HepG2 (cell line): ENCODE data around the gene FIBP. TPM values are rescaled to one million over a fixed set of nuclear protein-coding genes. Genes with fewer than 3 reads are reported as not detected.

ENCODE experiments used
- ARNT2 ChIP-seq: sonication (generic); formaldehyde crosslinking; IDR thresholded peaks from 2 replicates; pipeline ENCODE4 v1.8.0; 2022; ENCODE audit warnings: mild to moderate bottlenecking, low read depth, missing genetic modification reagents, moderate library complexity
- ELF3 ChIP-seq: IDR thresholded peaks from 2 replicates; pipeline ENCODE4 v1.6.1; 2016; ENCODE audit warnings: missing genetic modification reagents, missing compliant biosample characterization
- ESRRA ChIP-seq: sonication (generic); formaldehyde crosslinking; IDR thresholded peaks from 2 replicates; pipeline ENCODE4 v1.5.1; 2020; ENCODE audit warnings: mild to moderate bottlenecking, low read depth, missing genetic modification reagents
- GMEB1 ChIP-seq: sonication (generic); formaldehyde crosslinking; IDR thresholded peaks from 2 replicates; pipeline ENCODE4 v1.5.1; 2020; ENCODE audit warnings: missing genetic modification reagents, mild to moderate bottlenecking, borderline replicate concordance
- HNF1A ChIP-seq, 2 experiments: sonication (generic) in 1 of 2; formaldehyde crosslinking in 1 of 2; IDR thresholded peaks; 2 replicates each; pipeline versions ENCODE4 v1.4.0 to v1.6.1; 2016 to 2020; ENCODE audit warnings: borderline replicate concordance in 1 of 2, low read depth in 1 of 2, mild to moderate bottlenecking in 1 of 2, missing genetic modification reagents in 1 of 2
- JARID2 ChIP-seq: sonication (generic); formaldehyde crosslinking; IDR thresholded peaks from 2 replicates; pipeline ENCODE4 v1.8.1; 2023; ENCODE audit warnings: missing genetic modification reagents, inconsistent platforms; ENCODE audit not compliant: insufficient replicate concordance
- KDM5A ChIP-seq: fragments of 200-600 bp; sonication (generic); IDR thresholded peaks from 2 replicates; pipeline ENCODE4 v1.7.0; 2018; ENCODE audit warnings: antibody characterized with exemption, mild to moderate bottlenecking, low read length, borderline replicate concordance
- MIER2 ChIP-seq: IDR thresholded peaks from 2 replicates; pipeline ENCODE4 v1.6.1; 2016; ENCODE audit warnings: missing biosample characterization, missing genetic modification reagents
- MTF1 ChIP-seq: sonication (generic); formaldehyde crosslinking; IDR thresholded peaks from 2 replicates; pipeline ENCODE4 v1.5.0; 2020; ENCODE audit warnings: missing genetic modification reagents
- NFKB2 ChIP-seq: sonication (generic); formaldehyde crosslinking; IDR thresholded peaks from 2 replicates; pipeline ENCODE4 v1.4.0; 2020; ENCODE audit warnings: missing genetic modification reagents, borderline replicate concordance
- PRMT3 ChIP-seq: sonication (generic); formaldehyde crosslinking; IDR thresholded peaks from 2 replicates; pipeline ENCODE4 v1.8.1; 2022; ENCODE audit warnings: low read depth, mild to moderate bottlenecking, moderate library complexity, missing genetic modification reagents, borderline replicate concordance
- TCF7 ChIP-seq: sonication (generic); IDR thresholded peaks from 2 replicates; pipeline ENCODE4 v1.6.1; 2016; ENCODE audit warnings: antibody characterized with exemption, low read depth
- TCF7L2 ChIP-seq: IDR thresholded peaks from 2 replicates; pipeline ENCODE4 v1.6.1; 2011; ENCODE audit warnings: mild to moderate bottlenecking, low read depth, low read length, moderate library complexity
- ZNF3 ChIP-seq: IDR thresholded peaks from 2 replicates; pipeline ENCODE4 v1.7.0; 2017; ENCODE audit warnings: inconsistent platforms
- ZNF512B ChIP-seq: sonication (generic); formaldehyde crosslinking; IDR thresholded peaks from 2 replicates; pipeline ENCODE4 v1.5.1; 2020; ENCODE audit warnings: missing genetic modification reagents, mild to moderate bottlenecking, borderline replicate concordance
- ZNF589 ChIP-seq: sonication (generic); formaldehyde crosslinking; conservative IDR thresholded peaks from 2 replicates; pipeline ENCODE4 v1.8.0; 2022; ENCODE audit warnings: mild to moderate bottlenecking, moderate library complexity, missing genetic modification reagents
- polyA plus RNA-seq, 8 experiments: library from polyadenylated mRNA; depleted of rRNA in 3 of 8; stranded (reverse) in 7 of 8; unstranded in 1 of 8; fragments of >200 nt; fragmentation: Illumina TruSeq in 4 of 8; extraction: Trizol in 4 of 8; gene quantifications; 2 replicates each; pipeline versions ENCODE4 v1.2.1 to v1.2.3, GENCODE V29; 2011 to 2016; ENCODE audit warnings: low read depth in 4 of 8, missing spikeins in 1 of 8, mixed read lengths in 1 of 8; ENCODE audit not compliant: insufficient read depth in 1 of 8
- total RNA-seq, 5 experiments: library from RNA; depleted of rRNA; stranded (reverse); fragments of >200 nt; fragmentation: Illumina TruSeq; extraction: Trizol; gene quantifications; 2 replicates each; pipeline ENCODE4 v1.2.3, GENCODE V29; 2016; ENCODE audit warnings: low read depth in 1 of 5
- TF ChIP-seq, protein P1 (sequence below): sonication (generic); formaldehyde crosslinking; IDR thresholded peaks from 2 replicates; pipeline ENCODE4 v1.4.0; 2020; ENCODE audit warnings: missing genetic modification reagents

FIBP gene
- total and polyA plus RNA-seq, 2 of the 13 experiments (the other 11 are each of a cell fraction or from before 2014, with no cell fraction given) = 42.9 to 62.1 TPM

- TF ChIP-seq KDM5A (peak; percentile 24; the same call in 1 of the 2 replicates), NFKB2 (peak; percentile 59; the same call in 1 of the 2 replicates), TCF7 (no peak), PRMT3 (CRISPR knock-in tag) (no peak), ARNT2 (CRISPR knock-in tag) (no peak), ELF3 (peak; percentile 96), MIER2 (CRISPR knock-in tag) (no peak), HNF1A (IDR thresholded peaks at IDR 0.05; ENCODE audit: low read depth) (no peak), HNF1A (CRISPR knock-in tag; IDR thresholded peaks at IDR 0.05; ENCODE audit: borderline replicate concordance) (no peak), GMEB1 (CRISPR knock-in tag) (peak; percentile 72; the same call in 1 of the 2 replicates), ZNF512B (CRISPR knock-in tag) (no peak), MTF1 (no peak), JARID2 (CRISPR knock-in tag) (no peak), TCF7L2 (no peak), ZNF3 (CRISPR knock-in tag) (no peak), ZNF589 (CRISPR knock-in tag) (no peak), ESRRA (CRISPR knock-in tag) (no peak)
- TF ChIP-seq, protein P1, sequence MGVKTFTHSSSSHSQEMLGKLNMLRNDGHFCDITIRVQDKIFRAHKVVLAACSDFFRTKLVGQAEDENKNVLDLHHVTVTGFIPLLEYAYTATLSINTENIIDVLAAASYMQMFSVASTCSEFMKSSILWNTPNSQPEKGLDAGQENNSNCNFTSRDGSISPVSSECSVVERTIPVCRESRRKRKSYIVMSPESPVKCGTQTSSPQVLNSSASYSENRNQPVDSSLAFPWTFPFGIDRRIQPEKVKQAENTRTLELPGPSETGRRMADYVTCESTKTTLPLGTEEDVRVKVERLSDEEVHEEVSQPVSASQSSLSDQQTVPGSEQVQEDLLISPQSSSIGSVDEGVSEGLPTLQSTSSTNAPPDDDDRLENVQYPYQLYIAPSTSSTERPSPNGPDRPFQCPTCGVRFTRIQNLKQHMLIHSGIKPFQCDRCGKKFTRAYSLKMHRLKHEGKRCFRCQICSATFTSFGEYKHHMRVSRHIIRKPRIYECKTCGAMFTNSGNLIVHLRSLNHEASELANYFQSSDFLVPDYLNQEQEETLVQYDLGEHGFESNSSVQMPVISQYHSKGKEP = no peak
Measured at GRCh38 chr11:65888163-65888814, at the start of gene FIBP (continued).
